B cell (primary cell): ENCODE measurements around the gene DDA1. TPM values are rescaled to one million over a fixed set of nuclear protein-coding genes. Genes with fewer than 3 reads are reported as not detected.

Experiments
- ATAC-seq: fragments of 200-7000 bp; cut with Tn5 transposase; one replicate; pipeline ENCODE4 v1.10.0; 2021; ENCODE audit warnings: low read depth, mild to moderate bottlenecking, moderate number of reproducible peaks, moderate library complexity
- CTCF ChIA-PET: fragments of 350-600 bp; sonication (Branson Sonifier 250); formaldehyde crosslinking; loops from one replicate; lab custom pipeline; 2021; ENCODE audit warnings: antibody characterized with exemption, inconsistent platforms; lab: Charles Lee
- POLR2A ChIA-PET: fragments of 350-600 bp; sonication (Branson Sonifier 250); formaldehyde crosslinking; loops from one replicate; lab custom pipeline; 2021; ENCODE audit warnings: antibody characterized with exemption; lab: Charles Lee
- DNase-seq: peaks from one replicate; pipeline ENCODE4 v3.0.0; 2013
- H2AFZ ChIP-seq: 2 replicates; pipeline ENCODE4 v1.6.1; 2012; ENCODE audit warnings: mild to moderate bottlenecking, low read depth, low read length; ENCODE audit not compliant: insufficient read depth, poor library complexity, severe bottlenecking
- H3K27ac ChIP-seq, 2 donors: 1 replicate in 1 of 2; 2 replicates in 1 of 2; pipeline ENCODE4 v1.5.1; 2012 to 2013; ENCODE audit warnings: low read length in 2 of 2, mild to moderate bottlenecking in 2 of 2, moderate library complexity in 1 of 2
- H3K27me3 ChIP-seq, 4 experiments: fragments of 200-600 bp in 1 of 4; sonication (generic) in 1 of 4; replicated peaks in 1 of 4; 1 replicate in 2 of 4; 2 replicates in 2 of 4; pipeline versions ENCODE4 v1.6.1 to v1.7.0; 2013 to 2016; ENCODE audit warnings: low read length in 3 of 4, mild to moderate bottlenecking in 2 of 4, mixed read lengths in 1 of 4, moderate library complexity in 1 of 4; ENCODE audit not compliant: insufficient read depth in 4 of 4, control insufficient read depth in 3 of 4; ENCODE audit errors: control extremely low read depth in 1 of 4
- H3K36me3 ChIP-seq, 2 experiments: replicated peaks in 1 of 2; 1 replicate in 1 of 2; 2 replicates in 1 of 2; pipeline versions ENCODE4 v1.6.1 to v1.7.1; 2013; ENCODE audit warnings: low read length in 1 of 2; ENCODE audit not compliant: insufficient read depth in 2 of 2, control insufficient read depth in 1 of 2; ENCODE audit errors: control extremely low read depth in 1 of 2, extremely low read depth in 1 of 2
- H3K4me1 ChIP-seq, 2 donors: fragments of 200-600 bp in 1 of 2; sonication (generic) in 1 of 2; 1 replicate in 1 of 2; 2 replicates in 1 of 2; pipeline versions ENCODE4 v1.5.1 to v1.6.1; 2013 to 2017; ENCODE audit warnings: low read length in 2 of 2; ENCODE audit not compliant: control insufficient read depth in 2 of 2, insufficient read depth in 2 of 2
- H3K4me2 ChIP-seq: replicated peaks from 2 replicates; pipeline ENCODE3; 2012; ENCODE audit warnings: mild to moderate bottlenecking, low read depth, low read length; ENCODE audit not compliant: poor library complexity, severe bottlenecking
- H3K4me3 ChIP-seq, 5 experiments: fragments of 200-600 bp in 1 of 5; sonication (generic) in 1 of 5; 1 replicate in 3 of 5; 2 replicates in 2 of 5; pipeline versions ENCODE4 v1.5.1 to v1.7.0; 2011 to 2016; ENCODE audit warnings: low read length in 4 of 5, mild to moderate bottlenecking in 4 of 5, low read depth in 2 of 5, control low read depth in 1 of 5, moderate library complexity in 1 of 5; ENCODE audit not compliant: insufficient read depth in 1 of 5; ENCODE audit errors: control extremely low read depth in 1 of 5, extremely low read depth in 1 of 5
- H3K79me2 ChIP-seq: fragments of 200-600 bp; sonication (generic); one replicate; pipeline ENCODE4 v1.6.0; 2016; ENCODE audit warnings: low read length; ENCODE audit not compliant: control insufficient read depth, insufficient read depth
- H3K9ac ChIP-seq: fragments of 200-600 bp; sonication (generic); 2 replicates; pipeline ENCODE4 v1.6.1; 2017; ENCODE audit warnings: mild to moderate bottlenecking, low read length, moderate library complexity
- H3K9me3 ChIP-seq, 3 donors: one replicate each; pipeline versions ENCODE4 v1.6.1 to v1.7.1; 2013; ENCODE audit warnings: low read length in 2 of 3; ENCODE audit not compliant: control insufficient read depth in 2 of 3, insufficient read depth in 1 of 3; ENCODE audit errors: control extremely low read depth in 1 of 3
- H4K20me1 ChIP-seq: 2 replicates; pipeline ENCODE4 v1.6.0; 2012; ENCODE audit warnings: mild to moderate bottlenecking, low read length; ENCODE audit not compliant: insufficient read depth, control insufficient read depth, poor library complexity, severe bottlenecking
- H3K27ac Mint-ChIP-seq: one replicate; pipeline ENCODE4 v1.8.0; 2021; ENCODE audit warnings: mixed read lengths
- H3K27me3 Mint-ChIP-seq: one replicate; pipeline ENCODE4 v1.8.0; 2021; ENCODE audit warnings: mixed read lengths
- H3K4me1 Mint-ChIP-seq: one replicate; pipeline ENCODE4 v1.8.0; 2021; ENCODE audit warnings: mixed read lengths
- H3K4me3 Mint-ChIP-seq: one replicate; pipeline ENCODE4 v1.8.0; 2021; ENCODE audit warnings: mixed read lengths
- H3K9me3 Mint-ChIP-seq: one replicate; pipeline ENCODE4 v1.8.0; 2022; ENCODE audit warnings: mixed read lengths; ENCODE audit not compliant: insufficient read depth
- EZH2 ChIP-seq: IDR thresholded peaks from 2 replicates; pipeline ENCODE4 v1.6.1; 2012; ENCODE audit warnings: borderline replicate concordance, low read depth, mild to moderate bottlenecking, moderate library complexity, low read length; ENCODE audit not compliant: insufficient read depth, poor library complexity, severe bottlenecking
- WGBS: methylation state at CpG from one replicate; pipeline ENCODE4 v1.1.5; 2013; ENCODE audit warnings: missing lambda C conversion rate; ENCODE audit not compliant: insufficient coverage; 5-methylcytosine and 5-hydroxymethylcytosine counted together
- intact Hi-C: fragments of 100-400 bp; cut with micrococcal nuclease; formaldehyde crosslinking; loops from one replicate; pipeline ENCODE4 v1.10.0; 2022
- polyA plus RNA-seq: library from polyadenylated mRNA; depleted of rRNA; stranded (reverse); fragments of >200 nt; gene quantifications from 2 replicates; pipeline ENCODE4 v1.2.3, GENCODE V29; 2012
- total RNA-seq, 2 donors: library from RNA; stranded (reverse); fragments of 120-200 nt in 1 of 2; gene quantifications; 1 replicate in 1 of 2; 2 replicates in 1 of 2; pipeline versions ENCODE4 v1.2.3 to v1.2.4, GENCODE V29; 2013 to 2022
- TF ChIP-seq, protein P1 (sequence below): fragments of 200-600 bp; IDR thresholded peaks from one replicate; pipeline ENCODE4 v1.8.0; 2022; ENCODE audit warnings: antibody characterized with exemption, mild to moderate bottlenecking

The DDA1 gene
- total and polyA plus RNA-seq, 2 donors (not counting 1 experiment from before 2014, with no cell fraction given), result 38.4 TPM

DNA sequence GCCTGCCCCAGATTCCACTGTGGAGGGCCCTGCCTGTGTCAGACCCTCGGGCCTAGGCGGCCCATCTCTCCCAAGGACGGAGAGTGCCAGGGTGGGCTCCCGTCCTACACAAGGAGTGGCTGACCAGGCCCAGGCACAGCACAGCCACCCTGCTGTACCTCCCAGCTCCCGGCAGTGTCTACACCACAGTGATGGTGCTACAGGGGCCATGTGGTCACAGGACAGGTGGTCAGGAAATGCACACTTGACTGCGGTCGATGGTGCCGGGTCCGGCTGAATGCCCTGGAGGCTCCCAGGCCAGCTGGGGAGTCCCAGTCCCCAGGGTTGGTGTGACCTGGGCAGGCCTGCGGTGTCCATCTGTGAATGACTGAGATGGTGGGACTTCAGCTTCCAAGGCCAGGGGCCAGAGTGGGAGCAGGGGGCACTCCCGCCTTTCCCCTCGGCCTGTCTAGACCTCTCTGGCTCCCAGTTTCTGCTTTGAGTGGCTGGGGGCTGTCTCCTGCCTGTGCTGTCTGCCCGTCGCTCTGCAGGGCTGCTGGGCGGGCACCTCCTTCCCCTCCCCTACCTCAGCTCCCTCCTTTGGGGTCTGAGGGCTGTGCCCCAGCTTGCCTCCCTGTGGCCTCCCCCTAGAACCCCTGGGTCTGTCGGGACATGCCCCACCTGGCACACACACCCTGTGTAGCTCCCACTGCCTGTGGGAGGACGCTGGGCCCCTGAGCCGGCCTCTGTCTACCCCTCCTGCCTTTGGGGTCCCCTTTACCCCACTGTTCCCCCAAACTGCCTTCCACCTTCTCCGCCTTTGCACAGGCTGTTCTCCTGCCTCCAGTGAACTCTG lies 12.5 kb downstream of the DDA1 start:
- intact Hi-C loops, result no loop called here
- WGBS, result 89% methylated on average over 19 of the region's 19 CpGs
- Histone ChIP-seq H3K9me3 (no peaks in the 10 kb centered on the region), H2AFZ (no peak overlapping the region), H3K4me2 (no peak overlapping the region), H3K9ac (no peak overlapping the region), H3K4me3 (no peak overlapping the region), H3K27ac (no peak overlapping the region), H3K27me3 (no peaks in the 10 kb centered on the region), H3K36me3 (peaks cover 0 to 12% of the 10 kb centered on the region in 2 experiments), H3K79me2 (no peaks in the 10 kb centered on the region), H4K20me1 (peaks cover 25% of the 10 kb centered on the region), H3K4me1 (peaks cover 0 to 3% of the 10 kb centered on the region in 2 donors)
- CTCF ChIA-PET, result interaction anchor here (1.0 to 1.5 kb wide), 2 partner anchors 9 to 24 kb away, joined by 3 read pairs; no protein-coding TSS in a partner anchor
- Mint-ChIP-seq H3K4me3 (no peak overlapping the region), H3K27me3 (no peaks in the 10 kb centered on the region), H3K27ac (no peak overlapping the region), H3K9me3 (no peaks in the 10 kb centered on the region), H3K4me1 (no peaks in the 10 kb centered on the region)
- POLR2A ChIA-PET, result no interaction called here
- no peak for ATAC-seq
- DNase-seq, result no peak
- TF ChIP-seq, protein P1, sequence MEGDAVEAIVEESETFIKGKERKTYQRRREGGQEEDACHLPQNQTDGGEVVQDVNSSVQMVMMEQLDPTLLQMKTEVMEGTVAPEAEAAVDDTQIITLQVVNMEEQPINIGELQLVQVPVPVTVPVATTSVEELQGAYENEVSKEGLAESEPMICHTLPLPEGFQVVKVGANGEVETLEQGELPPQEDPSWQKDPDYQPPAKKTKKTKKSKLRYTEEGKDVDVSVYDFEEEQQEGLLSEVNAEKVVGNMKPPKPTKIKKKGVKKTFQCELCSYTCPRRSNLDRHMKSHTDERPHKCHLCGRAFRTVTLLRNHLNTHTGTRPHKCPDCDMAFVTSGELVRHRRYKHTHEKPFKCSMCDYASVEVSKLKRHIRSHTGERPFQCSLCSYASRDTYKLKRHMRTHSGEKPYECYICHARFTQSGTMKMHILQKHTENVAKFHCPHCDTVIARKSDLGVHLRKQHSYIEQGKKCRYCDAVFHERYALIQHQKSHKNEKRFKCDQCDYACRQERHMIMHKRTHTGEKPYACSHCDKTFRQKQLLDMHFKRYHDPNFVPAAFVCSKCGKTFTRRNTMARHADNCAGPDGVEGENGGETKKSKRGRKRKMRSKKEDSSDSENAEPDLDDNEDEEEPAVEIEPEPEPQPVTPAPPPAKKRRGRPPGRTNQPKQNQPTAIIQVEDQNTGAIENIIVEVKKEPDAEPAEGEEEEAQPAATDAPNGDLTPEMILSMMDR, result no peak
- no peak for TF ChIP-seq EZH2

DNA sequence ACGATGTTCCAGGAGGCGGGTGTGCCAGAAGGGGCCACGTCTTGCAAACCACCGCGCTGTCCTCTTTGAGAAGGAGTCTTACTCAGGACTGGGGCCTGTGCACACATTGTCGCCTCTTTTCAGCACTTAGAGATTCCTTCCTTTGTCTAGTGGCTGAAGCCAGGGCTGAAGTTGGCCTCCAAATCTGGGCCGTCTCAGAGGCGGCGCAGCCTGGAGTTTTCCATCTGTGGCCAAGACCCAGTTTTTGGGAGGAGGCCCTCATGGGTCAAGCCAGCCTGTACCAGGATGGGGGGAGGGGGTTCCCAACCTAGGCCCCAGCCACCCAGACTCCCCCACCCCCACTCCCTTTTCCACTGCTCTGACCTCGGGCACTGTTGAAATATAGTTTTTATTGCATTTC lies 13.5 kb downstream of the DDA1 start:
- peak overlapping the region; percentile 61 for H3K4me2 ChIP-seq
- Mint-ChIP-seq H3K4me3 (no peak overlapping the region), H3K27me3 (no peaks in the 10 kb centered on the region), H3K4me1 (peaks cover 1% of the 10 kb centered on the region), H3K9me3 (no peaks in the 10 kb centered on the region), H3K27ac (no peak overlapping the region)
- ATAC-seq (no peak), DNase-seq (no peak)
- no peaks in the 10 kb centered on the region for H3K9me3 ChIP-seq
- no peak overlapping the region for H3K9ac ChIP-seq
- H2AFZ ChIP-seq, result no peak overlapping the region
- H3K36me3 ChIP-seq, result peaks cover 0 to 12% of the 10 kb centered on the region in 2 experiments
- H3K79me2 ChIP-seq, result no peaks in the 10 kb centered on the region
- 93% methylated on average over 6 of the region's 10 CpGs for WGBS
- CTCF ChIA-PET, result no interaction called here
- H3K27ac ChIP-seq, result no peak overlapping the region
- peaks cover 0 to 3% of the 10 kb centered on the region in 2 donors for H3K4me1 ChIP-seq
- no peak overlapping the region for H3K4me3 ChIP-seq
- H3K27me3 ChIP-seq, result no peaks in the 10 kb centered on the region
- intact Hi-C loops, result no loop called here
- peaks cover 25% of the 10 kb centered on the region for H4K20me1 ChIP-seq
- TF ChIP-seq EZH2, result no peak
- TF ChIP-seq, protein P1, result no peak
- POLR2A ChIA-PET, result no interaction called here
